ENCODE measurements around the gene TMEM62. TPM values are rescaled to one million over a fixed set of nuclear protein-coding genes. Genes with fewer than 3 reads are reported as not detected.

The TMEM62 gene
- total RNA-seq, 1 donor from 2014 or later, result 25.2 TPM

- peak; percentile 85 for DNase-seq (ENCODE audit: low spot score)
Measured at GRCh38 chr15:43226436-43227305, 93.3 kb downstream of the TMEM62 start.

GRCh38 chr15:43229977-43230376 is 96.6 kb downstream of the TMEM62 start:
- DNase-seq (ENCODE audit: low spot score), result peak; percentile 43

GRCh38 chr15:43230640-43231115 is 97.3 kb downstream of the TMEM62 start:
- peak; percentile 60 for DNase-seq (ENCODE audit: low spot score)

- DNase-seq (ENCODE audit: low spot score), result no peak
Measured at GRCh38 chr15:43232289-43232874, 99.0 kb downstream of the TMEM62 start.

Other genes starting within 250 kb of the TMEM62 start
- gene TTBK2, start 212.8 kb upstream of the TMEM62 start, total RNA-seq, result 15.7 TPM
- gene UBR1, start 27.5 kb upstream of the TMEM62 start, total RNA-seq, result 40.2 TPM
- gene CCNDBP1, start 51.8 kb downstream of the TMEM62 start, total RNA-seq, result 56.3 TPM
- 2.8 TPM for gene EPB42, start 87.4 kb downstream of the TMEM62 start, total RNA-seq
- 0.45 TPM for gene TGM5, start 133.3 kb downstream of the TMEM62 start, total RNA-seq
- gene TGM7, start 168.7 kb downstream of the TMEM62 start, total RNA-seq, result not detected
- 9.5 TPM for gene LCMT2, start 197.0 kb downstream of the TMEM62 start, total RNA-seq
- 24.3 TPM for gene ZSCAN29, start 237.5 kb downstream of the TMEM62 start, total RNA-seq
- 13.5 TPM for gene TUBGCP4, start 237.5 kb downstream of the TMEM62 start, total RNA-seq

Data from mesenteric fat pad (tissue), 1 donor.